OCI-LY7 (cell line): ENCODE measurements around the gene FIG4.

Experiments
- EZH2phosphoT487 ChIP-seq: fragments of 200-600 bp; sonication (generic); IDR thresholded peaks from 2 replicates; pipeline ENCODE4 v1.6.1; 2018; ENCODE audit warnings: low read depth, borderline replicate concordance, mild to moderate bottlenecking, mixed run types, antibody characterized with exemption, low read length, moderate library complexity, mixed read lengths
- TF ChIP-seq, protein P1 (sequence below): fragments of 200-600 bp; sonication (generic); conservative IDR thresholded peaks from 2 replicates; pipeline ENCODE4 v1.5.1; 2014; ENCODE audit warnings: mild to moderate bottlenecking, antibody characterized with exemption, low read length, moderate library complexity, mixed read lengths

DNA sequence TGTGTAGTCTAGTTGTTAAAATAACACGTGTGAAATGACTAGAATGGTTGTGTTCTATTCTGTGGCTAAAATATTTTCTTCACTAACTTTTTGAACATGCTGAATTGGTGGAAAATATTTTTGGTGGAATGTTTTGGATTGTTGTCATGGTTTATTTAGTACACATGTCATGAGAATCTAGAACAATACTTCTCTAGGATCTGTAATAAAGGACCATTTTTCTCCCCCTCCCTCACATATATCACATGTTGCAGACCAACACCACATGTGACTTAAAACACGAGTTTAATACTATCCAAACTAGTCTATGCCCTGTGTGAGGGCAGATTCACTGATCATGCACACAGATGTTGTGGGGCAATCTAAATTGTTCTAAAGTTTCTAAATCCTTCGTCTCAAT, 29.2 kb downstream of the FIG4 start:
- TF ChIP-seq, protein P1, sequence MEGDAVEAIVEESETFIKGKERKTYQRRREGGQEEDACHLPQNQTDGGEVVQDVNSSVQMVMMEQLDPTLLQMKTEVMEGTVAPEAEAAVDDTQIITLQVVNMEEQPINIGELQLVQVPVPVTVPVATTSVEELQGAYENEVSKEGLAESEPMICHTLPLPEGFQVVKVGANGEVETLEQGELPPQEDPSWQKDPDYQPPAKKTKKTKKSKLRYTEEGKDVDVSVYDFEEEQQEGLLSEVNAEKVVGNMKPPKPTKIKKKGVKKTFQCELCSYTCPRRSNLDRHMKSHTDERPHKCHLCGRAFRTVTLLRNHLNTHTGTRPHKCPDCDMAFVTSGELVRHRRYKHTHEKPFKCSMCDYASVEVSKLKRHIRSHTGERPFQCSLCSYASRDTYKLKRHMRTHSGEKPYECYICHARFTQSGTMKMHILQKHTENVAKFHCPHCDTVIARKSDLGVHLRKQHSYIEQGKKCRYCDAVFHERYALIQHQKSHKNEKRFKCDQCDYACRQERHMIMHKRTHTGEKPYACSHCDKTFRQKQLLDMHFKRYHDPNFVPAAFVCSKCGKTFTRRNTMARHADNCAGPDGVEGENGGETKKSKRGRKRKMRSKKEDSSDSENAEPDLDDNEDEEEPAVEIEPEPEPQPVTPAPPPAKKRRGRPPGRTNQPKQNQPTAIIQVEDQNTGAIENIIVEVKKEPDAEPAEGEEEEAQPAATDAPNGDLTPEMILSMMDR: no peak
- no peak for TF ChIP-seq EZH2phosphoT487
